Retinal pigment epithelial cell (primary cell): Measurements from ENCODE around the gene SENP1.

ENCODE experiments used
- DNase-seq: peaks from one replicate; pipeline ENCODE4 v3.0.0-alpha.2; 2010; ENCODE audit warnings: low read depth
- H3K4me3 ChIP-seq: 2 replicates; pipeline ENCODE4 v1.5.1; 2011; ENCODE audit warnings: mild to moderate bottlenecking, low read length, control low read depth, moderate library complexity
- TF ChIP-seq, protein P1 (sequence below): conservative IDR thresholded peaks from 2 replicates; pipeline ENCODE4 v1.5.1; 2011; ENCODE audit warnings: low read depth, low read length, control low read depth, inconsistent platforms

SENP1 gene

DNA sequence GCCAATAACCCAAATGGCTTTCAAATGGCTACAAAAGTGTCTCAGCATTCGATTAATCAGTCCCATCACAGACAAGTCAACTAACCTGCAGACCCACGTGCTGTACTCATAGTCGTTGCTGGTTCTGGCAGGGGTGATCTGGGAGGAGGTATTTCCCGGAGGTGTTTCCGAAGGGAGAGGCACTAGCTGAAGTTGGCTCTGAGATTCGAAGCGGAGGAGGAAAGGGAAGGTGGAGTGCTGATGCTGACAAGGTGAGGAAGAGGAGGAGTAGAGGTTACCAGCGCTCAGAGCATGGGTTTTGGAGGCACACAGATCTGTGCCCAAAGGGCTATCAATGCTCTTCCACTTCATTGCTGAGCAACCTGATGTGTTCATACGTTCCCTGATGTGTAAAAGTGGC is 81.1 kb downstream of the SENP1 start:
- TF ChIP-seq, protein P1, sequence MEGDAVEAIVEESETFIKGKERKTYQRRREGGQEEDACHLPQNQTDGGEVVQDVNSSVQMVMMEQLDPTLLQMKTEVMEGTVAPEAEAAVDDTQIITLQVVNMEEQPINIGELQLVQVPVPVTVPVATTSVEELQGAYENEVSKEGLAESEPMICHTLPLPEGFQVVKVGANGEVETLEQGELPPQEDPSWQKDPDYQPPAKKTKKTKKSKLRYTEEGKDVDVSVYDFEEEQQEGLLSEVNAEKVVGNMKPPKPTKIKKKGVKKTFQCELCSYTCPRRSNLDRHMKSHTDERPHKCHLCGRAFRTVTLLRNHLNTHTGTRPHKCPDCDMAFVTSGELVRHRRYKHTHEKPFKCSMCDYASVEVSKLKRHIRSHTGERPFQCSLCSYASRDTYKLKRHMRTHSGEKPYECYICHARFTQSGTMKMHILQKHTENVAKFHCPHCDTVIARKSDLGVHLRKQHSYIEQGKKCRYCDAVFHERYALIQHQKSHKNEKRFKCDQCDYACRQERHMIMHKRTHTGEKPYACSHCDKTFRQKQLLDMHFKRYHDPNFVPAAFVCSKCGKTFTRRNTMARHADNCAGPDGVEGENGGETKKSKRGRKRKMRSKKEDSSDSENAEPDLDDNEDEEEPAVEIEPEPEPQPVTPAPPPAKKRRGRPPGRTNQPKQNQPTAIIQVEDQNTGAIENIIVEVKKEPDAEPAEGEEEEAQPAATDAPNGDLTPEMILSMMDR: no peak
- H3K4me3 ChIP-seq: no peak overlapping the region
- DNase-seq: no peak

DNA sequence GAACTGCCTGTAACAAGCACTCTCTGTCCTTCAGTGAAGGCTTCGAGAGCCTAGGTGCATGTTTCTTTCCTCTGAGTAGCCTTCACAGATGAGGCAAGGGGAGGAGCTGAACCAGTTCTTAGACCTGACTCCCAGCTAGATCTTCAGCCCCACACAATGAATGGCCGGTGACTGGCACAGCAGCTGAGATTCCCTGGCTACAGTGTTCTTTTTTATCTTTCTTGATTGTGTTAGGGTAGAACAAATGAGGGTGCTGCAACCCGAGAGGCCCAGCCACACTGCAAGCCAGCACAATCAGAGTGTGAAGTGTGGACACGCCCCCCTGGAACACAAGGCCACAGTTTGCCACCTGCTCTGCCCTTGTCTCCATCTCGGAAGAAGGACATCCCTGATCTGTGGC is 82.5 kb downstream of the SENP1 start:
- no peak overlapping the region for H3K4me3 ChIP-seq
- DNase-seq: no peak
- TF ChIP-seq, protein P1: no peak

DNA sequence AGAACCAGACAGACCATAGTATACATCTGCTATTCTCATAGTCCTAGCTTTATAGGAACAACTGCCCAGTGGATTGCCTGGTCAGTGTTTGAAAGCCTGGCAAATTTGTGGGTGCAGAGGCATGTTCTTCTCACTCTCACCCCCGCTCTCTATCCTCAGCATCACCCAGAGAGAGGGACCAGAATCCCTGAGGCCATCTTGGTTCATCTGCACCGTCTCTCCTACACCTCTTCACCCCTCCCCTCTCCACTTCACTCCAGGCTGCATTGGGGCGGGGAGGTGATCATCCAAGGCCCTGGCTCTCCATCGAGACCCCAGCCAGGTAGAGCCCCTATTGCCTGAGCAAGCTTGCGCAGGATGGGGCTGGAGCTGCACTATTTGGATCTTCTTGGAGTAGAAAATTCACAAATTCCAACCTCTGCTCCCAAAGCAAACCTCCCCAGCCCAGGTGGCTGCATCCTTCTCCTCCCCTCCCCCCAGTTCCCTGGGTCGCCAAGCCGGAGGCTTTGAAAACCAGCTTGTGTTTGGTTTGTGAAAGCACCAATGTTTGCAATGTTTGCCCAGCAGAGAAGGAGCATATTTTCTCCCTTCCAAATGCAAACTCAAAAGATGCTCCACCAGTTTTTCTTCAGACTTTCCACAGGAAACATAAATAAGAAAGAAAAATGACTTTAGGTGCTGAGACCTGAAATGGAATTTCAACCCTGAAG is 83.0 kb downstream of the SENP1 start:
- TF ChIP-seq, protein P1: no peak
- no peak for DNase-seq
- no peak overlapping the region for H3K4me3 ChIP-seq

GRCh38 chr12:48022180-48022521 is 83.7 kb downstream of the SENP1 start:
- DNase-seq: no peak
- TF ChIP-seq, protein P1: no peak
- no peak overlapping the region for H3K4me3 ChIP-seq

DNA sequence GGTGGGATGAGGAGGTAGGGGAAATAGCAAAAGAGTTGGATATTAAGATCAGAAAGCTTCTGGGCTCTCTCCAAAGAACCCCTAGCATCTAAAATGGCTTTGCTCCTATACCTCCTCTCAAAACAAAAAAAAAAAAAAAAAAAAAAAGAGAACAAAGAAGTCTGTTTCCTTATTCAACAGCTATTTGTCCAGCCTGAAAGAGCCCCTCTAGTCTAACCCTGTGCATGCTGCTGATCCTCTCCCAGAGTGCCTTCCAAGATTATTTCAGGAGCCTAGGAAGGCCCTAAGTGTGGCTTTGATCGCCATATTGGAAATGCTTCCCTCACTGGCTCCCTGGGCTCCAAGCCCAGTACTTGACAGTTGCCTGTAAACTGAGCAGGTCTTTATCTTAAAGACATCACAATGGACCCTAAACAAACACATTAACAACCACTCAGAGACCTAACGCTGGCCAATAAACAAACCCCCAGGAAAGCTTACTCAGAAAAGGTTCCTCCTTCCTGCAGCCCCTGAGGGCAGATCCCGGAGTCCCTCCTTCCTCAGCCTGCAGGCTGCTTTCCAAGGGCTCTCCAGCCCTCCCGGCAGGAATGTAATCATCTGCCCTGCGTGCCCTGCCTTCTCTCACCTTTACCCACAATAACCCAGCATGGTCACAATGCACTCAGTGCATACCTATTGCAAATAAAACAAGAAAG is 84.2 kb downstream of the SENP1 start:
- no peak for DNase-seq
- no peak overlapping the region for H3K4me3 ChIP-seq
- TF ChIP-seq, protein P1: no peak

DNA sequence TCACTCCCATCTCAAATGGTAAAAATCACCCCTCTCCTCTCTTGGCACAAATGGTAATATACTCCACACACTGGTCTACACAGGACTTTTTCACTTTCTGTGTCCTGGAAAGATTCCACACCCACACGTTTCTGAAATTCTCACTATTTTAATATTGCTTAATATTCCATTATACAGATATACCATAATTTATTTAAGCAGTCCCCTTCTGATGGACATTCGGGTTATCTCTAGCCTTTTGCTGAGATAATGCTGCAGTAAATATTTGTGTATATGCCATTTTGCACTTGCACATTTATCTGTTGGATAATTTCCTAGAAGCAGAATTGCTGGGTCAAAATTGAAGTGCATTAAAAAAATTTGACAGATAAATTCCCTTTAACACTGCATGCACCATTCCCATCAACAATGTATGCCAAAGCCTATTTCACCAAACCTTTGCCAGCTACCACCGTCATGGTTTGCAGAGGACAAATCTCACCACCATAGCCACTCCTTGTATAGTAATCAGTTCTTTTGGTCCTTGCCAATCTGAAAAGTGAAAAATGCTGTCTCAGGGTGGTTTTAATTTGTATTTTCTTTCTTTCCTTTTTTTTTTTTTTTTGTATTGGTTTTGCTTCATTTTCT is 86.1 kb downstream of the SENP1 start:
- TF ChIP-seq, protein P1: no peak
- no peak for DNase-seq
- H3K4me3 ChIP-seq: no peak overlapping the region
